KBM-7 (cell line): ENCODE results near the gene EPHB1.

Experiments
- DNase-seq: peaks from one replicate; pipeline ENCODE4 v3.0.0-alpha.2; 2015
- in situ Hi-C: fragments of 300-500 bp; cut with MboI; formaldehyde crosslinking; loops from 2 replicates; pipeline ENCODE4 v1.14.3; 2020; ENCODE audit warnings: low sequenced_read_pairs, low pct_unique_long_range_greater_than_20kb, mixed read lengths

The EPHB1 gene

DNA sequence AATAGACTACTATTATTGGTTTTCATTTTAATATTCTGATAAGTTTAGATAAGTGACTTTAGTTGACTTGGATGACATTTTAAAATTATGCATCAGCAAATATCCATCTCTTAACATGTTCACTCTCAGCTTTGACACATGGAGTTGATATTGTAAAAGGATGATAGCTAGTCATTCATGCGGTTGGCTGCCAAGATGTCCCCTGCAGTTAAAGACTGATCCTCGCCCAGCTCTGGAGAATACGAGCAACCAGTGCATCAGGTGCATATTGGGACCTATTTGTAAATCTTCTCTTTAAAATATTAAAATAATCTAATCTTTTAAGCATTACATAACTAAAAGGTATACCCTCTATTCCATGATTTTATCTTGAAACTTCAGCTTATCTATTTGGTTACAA, 41.9 kb downstream of the EPHB1 start:
- in situ Hi-C loops: no loop called here
- no peak for DNase-seq

DNA sequence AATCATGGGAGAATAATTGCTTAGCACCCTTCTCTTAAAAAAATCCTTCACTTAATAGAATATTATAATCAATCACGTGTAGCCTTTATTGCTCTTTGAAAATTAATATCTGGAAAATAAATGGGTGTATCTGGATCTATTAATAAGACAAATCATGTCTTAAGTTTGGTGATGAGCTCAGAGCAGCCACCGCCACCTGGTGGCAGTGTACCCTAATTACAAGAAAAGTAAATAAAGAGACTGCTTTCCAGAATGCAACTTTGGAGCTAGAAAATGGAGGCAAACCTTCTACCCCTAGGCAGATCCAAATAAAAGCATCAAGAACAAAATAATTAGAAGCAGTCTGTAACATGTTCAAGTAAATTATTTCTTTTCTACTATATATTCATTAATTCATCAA, 43.5 kb downstream of the EPHB1 start:
- in situ Hi-C loops: no loop called here

DNA sequence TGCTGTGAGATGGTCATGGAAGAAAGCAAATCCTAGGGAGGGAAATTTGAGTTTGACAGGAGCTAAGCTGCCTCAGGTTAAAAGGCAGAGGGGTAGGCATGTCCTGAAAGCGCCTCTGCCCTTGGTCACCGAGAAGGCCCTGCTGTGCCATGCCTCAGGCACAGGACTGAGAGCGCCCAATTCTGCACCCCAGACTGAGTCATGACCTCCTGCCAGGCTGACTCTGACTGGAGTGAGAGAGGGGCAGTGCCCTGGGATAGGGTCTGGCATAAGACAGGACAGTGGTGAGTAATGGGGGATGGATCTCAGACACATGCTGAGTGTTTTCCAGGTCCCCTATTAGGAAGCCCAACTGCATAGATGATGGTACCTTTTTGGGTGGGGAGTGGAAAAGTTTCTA, 44.4 kb downstream of the EPHB1 start:
- in situ Hi-C loops: no loop called here
- no peak for DNase-seq

More for the DNA sequence above, 43.5 kb downstream of the EPHB1 start:
- peak; percentile 3 for DNase-seq

DNA sequence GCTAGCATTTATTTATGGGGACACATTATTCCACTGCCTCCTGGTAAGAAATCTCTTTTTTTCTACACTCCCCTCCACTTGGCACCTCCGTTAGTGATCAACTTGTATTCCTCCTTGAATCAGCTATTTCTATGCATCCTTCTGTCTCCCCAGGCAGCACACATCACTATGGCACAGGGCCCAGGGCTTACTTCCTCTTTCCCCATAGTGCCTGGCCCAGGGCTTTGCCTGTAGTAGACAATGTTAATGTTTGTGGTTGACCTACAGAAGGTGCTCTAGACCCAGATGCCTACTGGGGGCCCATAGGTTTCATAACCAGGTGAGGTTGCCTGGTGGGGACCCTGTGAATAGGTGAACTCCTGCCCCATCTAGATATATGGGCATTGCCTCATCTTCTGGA, 44.9 kb downstream of the EPHB1 start:
- DNase-seq: peak; percentile 23
- in situ Hi-C loops: no loop called here

DNA sequence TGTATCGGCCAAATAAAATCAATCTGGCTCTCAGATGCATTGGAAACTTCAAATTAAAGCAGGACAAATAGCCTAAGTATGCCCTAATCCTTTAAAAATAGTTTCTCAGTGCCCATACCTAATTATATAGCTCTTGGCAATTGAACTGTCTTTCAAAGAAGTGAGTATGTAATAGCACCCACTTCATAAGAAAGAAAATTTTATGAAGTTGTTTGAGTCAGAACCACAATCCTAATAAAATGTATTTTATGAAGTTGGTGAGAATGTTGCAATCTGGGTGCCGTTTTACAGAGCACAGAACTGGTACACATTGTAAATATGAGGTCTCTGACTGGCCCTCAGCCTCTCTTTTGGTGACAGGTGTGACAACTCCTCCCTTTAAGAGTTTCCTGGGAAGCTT, 45.4 kb downstream of the EPHB1 start:
- in situ Hi-C loops: no loop called here
- DNase-seq: no peak

DNA sequence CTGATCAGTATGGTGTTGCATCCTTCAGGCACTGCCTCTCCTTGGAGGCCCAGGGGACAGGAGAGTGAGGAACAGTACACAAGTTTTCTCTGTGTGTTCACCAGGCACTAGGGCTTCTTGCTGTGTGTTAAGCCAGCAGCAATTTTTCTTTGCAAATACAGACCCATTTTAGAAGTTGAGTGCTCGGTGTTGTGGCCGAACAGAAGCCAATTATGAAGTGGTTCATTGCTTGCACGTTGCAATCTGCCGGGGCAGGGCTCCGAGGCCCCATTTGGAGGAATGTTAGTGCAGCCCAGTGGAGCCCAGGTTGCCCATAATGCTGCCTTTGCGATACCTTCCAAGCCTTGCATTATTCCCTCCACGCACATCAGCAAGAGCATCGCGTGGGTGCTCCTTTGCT, 51.0 kb downstream of the EPHB1 start:
- in situ Hi-C loops: no loop called here
- no peak for DNase-seq

DNA sequence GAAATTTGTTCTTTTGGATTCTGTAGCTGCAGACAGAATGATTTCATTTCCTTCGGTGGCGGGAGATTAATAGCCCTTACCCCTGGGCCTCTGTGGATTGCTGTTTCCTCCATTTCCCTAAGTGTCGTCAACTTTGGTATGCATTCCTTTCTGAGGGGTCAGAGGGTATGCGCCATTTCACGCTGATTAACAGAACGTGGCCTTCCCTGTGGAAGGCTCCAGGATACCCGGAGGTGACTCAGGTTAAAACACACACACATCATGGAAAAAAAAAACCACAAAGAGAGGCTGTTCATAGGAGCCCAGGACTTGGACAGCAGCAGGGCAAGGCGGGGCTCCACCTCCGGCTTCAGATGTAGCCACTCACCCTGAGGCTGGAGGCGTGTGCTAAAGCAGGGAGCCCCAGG, 51.9 kb downstream of the EPHB1 start:
- no peak for DNase-seq
- in situ Hi-C loops: no loop called here

DNA sequence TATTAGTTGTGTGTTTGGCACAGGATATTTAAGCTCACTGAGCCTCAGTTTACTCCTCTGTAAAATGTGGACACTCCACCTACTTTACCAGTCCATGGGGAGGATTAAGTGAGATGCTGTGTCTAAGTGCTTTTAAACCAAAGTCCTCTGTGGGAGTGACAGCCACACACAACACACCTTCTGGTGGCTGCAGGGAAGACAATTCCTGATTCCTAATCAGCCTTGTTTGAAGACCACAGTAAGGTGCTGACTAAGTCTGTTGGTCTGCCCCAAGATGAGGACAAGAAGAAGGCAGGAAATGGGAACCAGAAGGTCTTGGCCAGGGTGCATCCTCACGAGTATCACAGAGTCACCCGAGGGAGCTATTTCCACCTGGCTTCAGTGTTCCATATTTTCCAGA, 52.3 kb downstream of the EPHB1 start:
- no peak for DNase-seq
- in situ Hi-C loops: no loop called here

DNA sequence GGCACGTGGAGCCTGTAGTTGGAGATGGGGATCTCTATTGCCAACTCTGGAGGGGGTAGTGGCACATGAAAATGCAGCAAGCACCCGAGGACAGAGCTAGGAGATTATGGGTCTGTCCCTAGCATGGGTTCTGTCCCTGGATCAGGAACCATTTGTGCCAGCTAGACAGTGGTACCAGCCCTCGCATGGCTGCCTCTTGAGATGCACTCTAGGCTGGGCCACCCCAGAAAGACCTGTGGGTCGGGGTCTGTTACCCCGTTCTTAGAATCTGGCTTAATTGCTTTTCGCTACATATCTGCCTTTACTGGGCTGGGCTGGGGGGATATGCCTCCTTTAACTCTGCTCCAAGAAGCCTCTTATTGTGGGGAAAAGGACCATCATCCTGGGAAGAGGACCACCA, 54.5 kb downstream of the EPHB1 start:
- DNase-seq: no peak
- in situ Hi-C loops: no loop called here

DNA sequence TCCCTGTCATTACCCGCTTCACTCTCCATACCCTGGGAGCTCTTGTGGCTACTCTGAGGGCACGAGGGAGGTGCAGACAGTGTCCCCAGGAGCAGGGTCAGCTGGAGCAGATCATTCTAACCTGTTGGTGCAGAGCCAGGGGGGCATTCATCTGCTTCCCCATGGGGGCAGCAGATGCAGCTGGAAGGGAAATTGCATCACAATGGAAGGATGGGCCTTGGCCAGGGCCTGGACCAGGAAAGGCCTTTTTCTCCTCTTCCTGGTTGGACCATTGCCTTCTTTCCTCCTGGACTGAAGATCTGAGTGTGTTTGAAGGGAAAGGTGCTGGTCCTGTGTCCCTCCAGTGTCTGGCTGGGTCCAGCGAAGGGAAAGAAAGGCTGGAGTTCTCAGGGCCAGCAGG, 55.7 kb downstream of the EPHB1 start:
- DNase-seq: no peak
- in situ Hi-C loops: no loop called here

DNA sequence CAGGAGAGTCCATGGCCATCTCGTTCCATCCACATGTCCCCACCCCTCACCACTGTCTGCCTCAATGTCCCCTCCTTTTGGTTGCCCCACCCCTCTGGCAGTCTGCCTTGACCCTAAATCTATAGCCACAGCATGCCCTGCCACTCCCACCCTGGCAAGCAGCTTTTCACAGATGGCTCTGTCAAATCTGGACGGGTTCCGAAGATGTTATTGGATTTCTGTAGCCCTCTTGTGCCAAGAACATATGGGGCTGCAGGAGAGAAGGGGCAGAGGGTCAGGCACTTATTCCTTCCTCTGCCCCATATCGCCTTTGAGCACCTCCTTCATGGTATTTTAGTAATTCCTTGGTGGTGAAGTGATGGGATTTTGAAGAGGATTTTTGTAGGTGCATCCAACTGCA, 57.1 kb downstream of the EPHB1 start:
- in situ Hi-C loops: no loop called here
- no peak for DNase-seq

DNA sequence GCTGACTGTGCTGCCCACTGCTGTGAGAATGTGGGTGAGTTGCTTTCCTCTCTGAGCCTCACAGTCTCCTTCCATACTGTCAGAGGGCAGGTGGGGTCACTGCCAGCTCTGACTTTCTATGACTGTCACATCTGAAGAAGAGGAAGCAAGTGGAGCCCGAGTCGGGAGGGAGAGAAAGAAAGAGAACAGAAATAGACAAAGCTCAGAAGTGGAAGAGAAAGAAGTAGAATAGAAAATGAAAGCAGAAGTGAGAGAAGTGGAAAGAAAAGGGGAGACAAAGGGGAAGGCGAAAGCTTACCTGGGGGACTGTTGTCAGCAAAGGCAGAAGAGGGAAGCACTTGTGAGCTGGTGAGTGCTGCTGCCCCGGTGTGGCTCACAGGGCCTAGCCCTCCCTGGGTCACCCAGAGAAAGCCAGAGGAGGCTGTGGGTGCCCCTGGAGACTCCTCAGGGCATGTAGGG, 57.9 kb downstream of the EPHB1 start:
- DNase-seq: peak; percentile 39
- in situ Hi-C loops: no loop called here

DNA sequence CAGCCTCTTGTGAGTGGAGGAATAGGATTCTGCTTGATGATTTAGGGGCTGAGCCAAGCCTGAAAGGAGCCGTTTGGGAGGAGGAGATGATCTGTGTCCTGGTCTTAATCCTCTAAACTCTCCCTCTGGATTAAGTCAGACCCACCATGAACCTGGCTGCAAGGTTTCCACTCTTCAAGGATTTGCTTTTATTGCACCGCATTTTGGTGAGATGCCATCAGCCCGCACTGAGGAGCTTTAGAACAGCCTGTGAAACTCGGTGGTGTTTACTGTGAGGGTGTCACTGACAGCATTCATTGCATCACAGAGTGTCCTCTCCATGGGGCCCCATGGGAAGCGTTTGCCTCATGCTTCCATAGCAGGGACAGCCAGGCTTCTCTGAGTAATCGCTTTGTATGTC, 59.2 kb downstream of the EPHB1 start:
- in situ Hi-C loops: no loop called here
- no peak for DNase-seq

DNA sequence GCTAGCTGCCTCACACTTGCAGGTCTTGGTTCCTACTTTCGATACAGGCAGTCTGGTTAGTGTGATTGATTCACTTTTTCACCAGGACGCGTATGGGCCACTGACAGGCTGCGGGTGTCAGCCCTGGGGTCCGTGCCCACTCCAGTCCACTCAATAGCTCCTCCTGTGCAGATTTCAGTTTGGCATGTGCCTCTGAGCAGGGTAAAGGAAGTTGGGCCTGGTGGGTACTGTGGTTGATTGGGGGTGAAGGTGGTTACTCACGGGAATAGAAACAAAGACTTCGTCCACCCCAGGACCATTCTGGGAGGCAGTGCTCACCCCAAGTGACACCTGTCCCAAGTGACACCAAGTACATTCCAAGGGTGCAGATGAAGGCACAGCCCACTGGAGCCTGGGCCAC, 62.3 kb downstream of the EPHB1 start:
- DNase-seq: no peak
- in situ Hi-C loops: no loop called here

DNA sequence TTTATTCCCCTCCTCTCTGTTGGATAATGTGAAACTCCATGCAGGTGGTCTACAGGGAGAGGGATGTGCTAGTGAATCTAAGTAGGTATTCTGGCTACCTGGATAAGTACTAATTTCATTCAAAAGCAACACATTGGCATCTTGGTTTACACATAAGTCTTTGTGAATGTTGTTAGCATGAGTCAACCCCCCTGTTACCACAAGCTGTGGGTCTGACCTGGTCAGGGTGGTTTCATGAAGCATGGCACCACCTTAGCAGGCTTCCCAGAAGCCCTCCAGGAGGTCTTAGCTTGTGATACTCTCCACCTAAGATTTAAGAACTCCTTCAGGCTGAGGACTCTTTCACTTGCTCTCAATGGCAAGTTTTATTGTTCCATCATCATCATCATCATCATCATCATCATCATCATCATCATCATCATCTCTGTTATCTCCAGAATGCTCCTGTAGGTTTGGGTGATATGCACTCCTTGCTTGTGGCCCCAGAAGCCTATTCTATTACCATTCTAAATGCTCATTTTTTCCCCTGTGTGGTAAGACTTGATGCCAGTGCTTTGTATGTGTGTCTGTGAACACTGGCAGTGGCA, 62.8 kb downstream of the EPHB1 start:
- DNase-seq: no peak
- in situ Hi-C loops: no loop called here

DNA sequence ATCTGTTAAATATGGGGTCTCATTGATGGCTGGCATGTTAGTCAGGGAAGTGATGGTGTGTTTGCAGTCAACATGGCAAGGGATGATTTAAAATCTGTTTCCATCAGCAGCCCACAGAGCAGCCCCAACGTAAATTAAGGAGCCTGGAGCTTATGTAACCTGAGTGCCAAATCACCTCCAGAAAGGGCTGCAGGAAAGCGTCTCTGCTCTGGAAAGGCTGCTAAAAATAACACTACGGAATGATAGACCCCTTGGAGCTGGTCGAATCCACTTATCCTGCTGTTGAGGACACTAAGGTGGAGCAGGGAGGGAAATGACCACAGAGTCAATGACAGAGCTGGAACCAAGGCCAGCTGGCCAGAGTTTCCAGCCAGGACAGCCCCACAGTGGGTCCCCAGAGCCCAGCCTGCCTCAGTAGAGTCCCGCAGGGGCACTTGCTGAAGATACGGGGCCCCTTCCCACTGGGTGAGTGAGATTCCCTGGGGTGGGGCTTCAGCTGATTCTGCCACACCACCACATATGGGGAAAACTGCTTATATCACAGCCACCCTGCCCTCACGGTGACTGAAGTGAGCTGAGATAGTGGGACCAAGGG, 63.5 kb downstream of the EPHB1 start:
- DNase-seq: no peak
- in situ Hi-C loops: no loop called here

DNA sequence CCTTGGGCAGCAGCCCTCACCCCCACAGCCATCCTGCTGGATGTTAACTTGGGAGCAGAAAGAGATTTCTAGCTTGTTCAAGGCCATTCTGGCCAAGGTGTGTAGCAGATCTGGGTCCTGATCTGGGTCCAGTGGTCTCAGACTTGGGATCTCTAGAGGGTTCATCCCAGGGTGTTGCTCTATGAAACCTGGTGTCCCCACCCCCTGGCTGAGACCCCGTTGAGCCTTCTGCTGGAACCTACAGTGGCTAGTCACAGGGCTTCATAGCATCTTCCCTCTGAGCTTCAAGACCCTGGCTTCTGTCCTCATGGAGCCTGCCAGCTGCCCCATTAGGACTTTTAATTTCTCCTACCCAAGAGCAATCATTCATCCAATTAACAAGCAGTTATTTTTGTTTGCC, 64.3 kb downstream of the EPHB1 start:
- in situ Hi-C loops: no loop called here
- no peak for DNase-seq

DNA sequence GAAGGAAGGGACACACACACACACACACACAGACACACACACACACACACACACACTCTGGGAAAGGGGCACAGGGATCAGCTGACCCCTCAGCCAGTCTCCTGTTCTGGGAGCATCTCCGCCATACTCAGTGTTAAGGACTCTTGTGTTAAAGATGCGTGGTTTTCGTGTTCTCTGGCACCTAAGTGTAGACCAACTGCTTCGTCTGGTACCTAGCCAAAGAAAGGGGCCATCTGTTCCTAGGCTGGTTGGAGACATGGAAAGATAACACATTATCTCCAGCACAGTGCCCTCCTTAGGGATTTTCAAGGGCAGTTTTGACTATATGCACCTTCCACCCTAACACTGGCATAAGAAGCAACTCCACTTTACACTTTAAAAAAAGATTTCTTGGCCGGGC, 65.1 kb downstream of the EPHB1 start:
- DNase-seq: no peak
- in situ Hi-C loops: no loop called here

DNA sequence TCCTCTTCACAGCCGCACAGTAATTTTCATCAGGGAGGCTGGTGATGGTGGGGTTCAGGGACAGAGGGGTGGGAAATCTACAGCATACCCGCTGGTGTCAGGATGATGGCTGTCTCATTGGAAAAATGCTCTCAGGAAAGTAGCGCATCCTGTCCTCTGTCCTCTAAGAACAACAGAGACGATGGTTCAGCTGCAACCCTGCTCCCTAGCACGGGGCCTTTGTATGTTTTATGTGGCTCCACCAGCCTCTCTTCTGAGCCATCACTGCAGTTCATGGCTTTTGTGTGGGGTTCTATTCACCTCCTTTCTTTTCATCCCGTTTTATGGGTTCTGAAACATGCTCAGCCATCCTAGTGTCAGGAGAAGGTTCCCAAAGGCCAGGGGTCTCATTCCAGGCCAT, 68.9 kb downstream of the EPHB1 start:
- in situ Hi-C loops: no loop called here
- DNase-seq: no peak

DNA sequence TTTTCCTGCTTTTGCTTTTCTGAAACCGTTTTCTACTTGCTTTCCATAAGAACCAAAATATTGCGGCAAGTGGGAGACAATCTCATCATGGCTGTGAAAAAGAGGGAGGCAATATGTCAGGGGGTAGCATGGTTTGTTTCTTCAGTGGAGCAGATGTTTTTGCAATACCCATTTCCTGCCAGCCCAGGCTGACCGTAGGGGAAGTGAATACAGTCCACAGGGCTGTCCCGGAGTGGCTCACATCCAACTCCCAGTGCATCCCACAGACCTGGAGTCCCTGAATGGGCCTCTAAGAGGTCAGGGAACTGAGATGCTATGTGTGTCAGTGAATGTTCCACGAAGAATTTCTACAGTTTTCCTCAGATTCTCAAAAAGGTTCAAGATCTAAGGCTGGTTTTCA, 69.6 kb downstream of the EPHB1 start:
- in situ Hi-C loops: no loop called here
- no peak for DNase-seq

DNA sequence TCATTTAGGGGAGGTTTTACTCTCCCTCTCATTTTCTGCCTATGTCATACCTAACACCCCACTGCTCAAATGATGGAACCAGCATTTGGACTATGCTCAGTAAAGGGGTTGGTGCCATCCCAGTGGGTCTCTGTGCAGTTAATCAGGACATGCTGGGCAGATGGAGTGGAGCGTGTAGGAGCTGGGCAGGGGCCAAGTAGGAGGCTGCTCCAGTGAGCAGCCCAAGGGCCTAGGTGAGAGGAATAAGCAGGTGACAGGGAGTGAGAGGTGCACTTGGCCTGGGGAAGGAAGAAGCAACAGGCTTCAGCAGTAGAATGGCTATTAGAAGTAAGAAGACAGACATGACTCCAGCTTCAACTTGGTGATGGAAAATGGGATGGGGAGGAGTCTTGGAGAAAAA, 72.2 kb downstream of the EPHB1 start:
- no peak for DNase-seq
- in situ Hi-C loops: no loop called here
